NOMO-1 (cell line): ENCODE measurements around the gene IQCE.

Experiments used
- DNase-seq, 2 experiments: peaks; one replicate each; lab custom pipeline; 2025; ENCODE audit not compliant: unreplicated experiment in 2 of 2; lab: John Stamatoyannopoulos, UW

The IQCE gene

DNA sequence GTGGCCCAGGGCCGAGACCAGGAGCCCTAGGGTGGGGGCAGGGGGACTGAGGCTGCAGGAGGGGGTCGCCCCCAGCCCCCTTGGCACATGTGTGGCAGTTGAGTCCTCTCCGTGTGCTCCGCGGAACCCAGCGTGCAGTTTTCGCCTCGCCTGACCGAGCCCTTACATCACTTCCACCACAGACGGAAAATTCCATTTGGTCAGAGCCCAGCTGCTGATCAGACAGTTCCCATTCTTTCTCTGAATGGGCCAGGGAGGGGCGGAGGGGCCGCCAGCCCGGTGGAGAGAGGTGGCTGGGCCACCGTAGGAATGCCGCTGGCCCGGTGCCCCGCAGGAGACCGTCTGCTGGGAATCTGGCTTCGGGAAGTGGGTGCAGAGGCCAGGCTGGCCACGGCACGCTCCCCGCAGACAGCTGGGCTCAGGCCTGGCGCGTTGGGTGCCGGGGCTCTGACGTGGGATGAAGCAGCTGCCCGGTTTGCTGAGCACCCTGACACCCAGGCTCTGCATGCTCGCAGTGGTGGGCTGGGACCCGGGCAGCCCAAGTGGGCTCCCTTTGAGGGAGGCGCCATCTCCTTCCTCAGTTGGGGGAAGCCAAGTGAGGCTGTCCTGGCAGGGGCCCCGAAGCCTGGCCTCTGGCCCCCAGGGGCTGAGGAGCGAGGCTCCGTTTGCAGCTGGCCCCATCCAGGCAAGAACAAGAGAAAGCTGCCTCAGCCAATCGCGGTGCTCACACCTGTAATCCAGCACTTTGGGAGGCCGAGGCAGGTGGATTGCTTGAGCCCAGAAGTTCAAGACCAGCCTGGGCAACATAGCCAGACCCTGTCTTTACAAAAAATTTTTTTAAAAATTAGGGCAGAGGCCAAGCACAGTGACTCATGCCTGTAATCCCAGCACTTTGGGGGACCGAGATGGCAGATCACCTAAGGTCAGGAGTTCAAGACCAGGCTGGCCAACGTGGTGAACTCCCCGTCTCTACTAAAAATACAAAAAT is 82.9 kb downstream of the IQCE start:
- peak; percentile 82 for DNase-seq

DNA sequence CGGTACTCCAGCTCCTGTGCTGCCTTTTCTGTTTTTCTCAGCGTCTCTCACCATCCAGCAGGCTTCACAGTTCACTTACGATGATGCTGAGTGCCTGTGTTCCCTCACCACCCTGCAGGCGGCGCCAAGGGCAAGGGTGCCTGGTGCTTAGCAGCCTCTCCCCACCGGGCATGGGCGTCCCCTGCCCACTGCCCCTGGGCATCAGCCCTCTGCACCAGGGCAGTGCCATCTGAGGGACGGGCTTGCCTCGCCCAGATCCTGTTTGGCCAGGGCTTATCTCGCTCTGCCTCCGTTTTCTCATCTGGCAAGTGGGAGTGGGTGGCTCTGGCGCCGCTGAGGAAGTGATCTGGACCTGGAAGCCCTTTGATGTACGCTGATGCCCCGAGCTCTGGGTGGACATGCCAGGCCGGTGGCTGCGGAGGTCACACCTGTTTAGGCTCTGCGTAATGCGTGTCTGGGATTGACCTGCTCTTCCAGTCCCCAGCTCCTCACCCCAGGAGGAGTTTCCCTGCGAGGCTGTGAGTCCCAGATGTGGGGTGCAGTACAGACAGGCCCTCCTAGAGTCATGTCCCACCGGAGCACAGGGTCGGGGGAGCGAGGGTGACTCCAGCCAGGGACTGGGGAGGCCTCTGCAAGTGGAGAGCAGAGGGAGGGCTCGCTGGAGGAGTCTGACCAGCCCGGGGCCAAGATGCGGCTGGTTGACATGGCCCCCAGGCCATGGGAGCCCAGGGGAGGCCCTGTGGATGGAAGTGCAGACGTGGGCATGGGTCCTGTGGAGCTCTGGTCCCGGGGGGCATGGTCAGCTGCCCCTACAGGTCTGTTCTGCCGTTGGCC is 84.8 kb downstream of the IQCE start:
- DNase-seq = no peak

DNA sequence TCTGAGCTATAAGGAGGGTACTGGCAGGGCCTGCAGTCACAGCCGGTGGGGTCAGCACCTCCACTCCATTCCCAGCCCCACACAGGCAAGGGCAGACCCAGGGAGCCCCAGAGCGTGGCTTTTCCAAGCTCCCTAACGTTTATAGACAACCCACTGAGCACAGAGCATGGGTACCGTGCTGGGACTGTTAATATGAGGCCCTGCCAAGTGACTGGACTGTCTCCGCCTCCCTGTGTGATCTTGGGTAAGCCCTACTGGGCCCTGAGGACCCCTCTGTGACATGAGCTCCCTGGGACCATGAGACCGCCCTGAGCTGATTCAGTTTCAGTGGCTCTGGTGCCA is 85.4 kb downstream of the IQCE start:
- no peak for DNase-seq

DNA sequence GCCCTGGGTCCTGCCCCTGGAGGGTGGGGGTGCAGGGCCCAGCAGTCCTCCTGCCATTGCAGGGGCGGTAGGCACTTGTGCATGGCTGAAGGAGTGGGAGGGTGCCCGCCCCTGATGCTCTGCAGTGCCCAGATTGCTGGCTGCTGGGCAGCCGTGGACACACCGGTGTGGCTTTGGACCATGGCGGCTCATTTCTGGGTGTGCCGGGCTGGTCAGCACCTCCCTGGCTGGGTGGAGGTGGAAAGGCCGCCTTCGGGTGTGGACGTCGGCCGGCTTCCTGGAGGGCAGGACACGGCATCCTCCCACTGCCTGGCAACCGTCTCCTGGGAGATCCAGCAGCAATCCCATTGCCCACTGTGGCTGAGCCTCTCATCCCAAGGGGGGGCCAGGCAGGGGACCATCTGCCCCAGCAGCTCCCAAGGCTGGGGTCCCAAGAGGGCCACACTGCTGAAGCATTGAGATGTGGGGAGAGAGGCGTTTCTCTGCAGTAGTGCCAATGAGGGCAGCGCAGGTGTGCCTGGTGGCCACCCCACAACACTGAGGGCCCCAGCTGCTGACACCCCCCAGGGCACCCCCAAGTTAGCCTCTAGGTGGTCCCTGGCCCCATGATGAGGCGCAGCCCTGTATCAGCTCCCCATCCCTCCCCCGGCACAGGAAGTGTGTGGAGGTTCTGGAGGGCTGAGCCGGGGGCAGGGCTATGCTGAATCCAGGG is 85.9 kb downstream of the IQCE start:
- no peak for DNase-seq

DNA sequence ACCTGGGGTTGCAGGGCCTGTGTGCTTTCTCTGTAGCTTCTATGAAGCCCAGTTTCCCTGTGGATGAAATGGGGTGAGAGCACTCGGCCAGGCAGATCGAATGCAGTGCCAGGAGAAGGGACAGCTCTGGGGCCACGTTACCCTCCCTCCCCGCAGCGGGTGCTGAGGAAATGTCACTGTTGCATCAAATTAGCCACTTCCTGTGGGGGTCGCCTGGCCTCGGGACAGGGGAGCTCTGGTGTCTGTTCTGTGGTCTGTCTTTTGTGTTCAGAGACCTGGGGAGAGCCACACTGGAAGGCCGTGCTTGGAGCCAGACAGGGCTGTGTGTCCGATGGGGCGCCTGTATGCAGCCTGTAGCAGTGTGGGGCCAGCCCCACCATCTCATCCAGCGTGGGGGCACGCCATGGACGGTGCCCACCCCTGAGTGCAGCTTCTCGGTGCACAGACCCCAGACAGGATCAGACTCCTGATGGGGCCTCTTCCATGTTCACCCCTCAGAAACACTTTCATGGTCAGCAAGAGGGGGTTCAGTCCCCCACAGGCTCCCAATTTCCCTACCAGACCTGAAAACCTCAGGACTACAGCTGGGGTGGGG is 86.6 kb downstream of the IQCE start:
- peak; percentile 76 to 90 for DNase-seq

DNA sequence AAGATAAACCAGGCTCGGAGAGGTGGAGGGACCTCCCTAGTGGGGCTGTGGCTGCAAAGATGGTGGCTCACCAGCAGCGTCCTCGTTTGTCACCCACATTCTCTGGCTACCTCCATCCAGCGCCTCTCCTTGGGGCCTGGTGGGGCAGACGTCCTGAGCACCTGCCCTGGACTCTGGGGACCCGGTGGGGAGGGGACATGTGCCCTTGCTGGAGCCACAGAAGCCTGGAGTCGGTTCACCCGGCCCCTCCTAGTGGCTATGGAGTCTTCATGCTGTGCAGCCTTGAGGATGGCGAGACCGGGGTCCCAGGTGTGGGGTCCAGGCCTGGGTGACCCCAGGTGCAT is 87.5 kb downstream of the IQCE start:
- DNase-seq = no peak

DNA sequence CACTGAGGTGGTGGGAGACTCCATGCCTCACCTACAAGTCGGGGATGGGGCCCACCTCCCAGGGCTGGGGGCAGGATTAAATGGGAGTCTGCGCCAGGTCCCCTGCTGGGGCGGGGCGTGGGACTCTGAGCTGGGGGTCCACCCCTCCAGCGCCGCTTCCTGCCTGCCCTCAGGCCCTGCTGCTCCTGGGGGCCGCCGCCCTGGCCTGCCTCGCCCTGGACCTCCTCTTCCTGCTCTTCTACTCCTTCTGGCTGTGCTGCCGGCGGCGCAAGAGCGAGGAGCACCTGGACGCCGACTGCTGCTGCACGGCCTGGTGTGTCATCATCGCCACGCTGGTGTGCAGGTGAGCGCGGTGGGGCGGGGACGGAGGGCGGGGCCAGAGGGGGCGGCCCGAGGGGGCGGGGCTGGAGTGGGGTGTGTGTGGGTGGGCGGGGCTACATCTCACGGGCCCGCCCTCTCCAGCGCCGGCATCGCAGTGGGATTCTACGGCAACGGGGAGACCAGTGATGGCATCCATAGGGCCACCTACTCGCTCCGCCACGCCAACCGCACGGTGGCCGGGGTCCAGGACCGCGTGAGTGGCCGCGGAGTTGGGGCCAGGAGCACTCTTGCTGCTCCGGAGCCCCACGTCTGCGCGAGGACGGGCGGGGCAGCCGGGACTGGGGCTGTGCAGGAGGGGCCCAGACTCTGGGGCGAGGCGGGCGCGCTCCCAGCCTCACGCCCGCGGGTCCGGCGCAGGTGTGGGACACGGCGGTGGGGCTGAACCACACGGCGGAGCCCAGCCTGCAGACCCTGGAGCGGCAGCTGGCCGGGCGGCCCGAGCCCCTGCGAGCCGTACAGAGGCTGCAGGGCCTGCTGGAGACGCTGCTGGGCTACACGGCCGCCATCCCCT is 88.1 kb downstream of the IQCE start:
- DNase-seq = no peak

DNA sequence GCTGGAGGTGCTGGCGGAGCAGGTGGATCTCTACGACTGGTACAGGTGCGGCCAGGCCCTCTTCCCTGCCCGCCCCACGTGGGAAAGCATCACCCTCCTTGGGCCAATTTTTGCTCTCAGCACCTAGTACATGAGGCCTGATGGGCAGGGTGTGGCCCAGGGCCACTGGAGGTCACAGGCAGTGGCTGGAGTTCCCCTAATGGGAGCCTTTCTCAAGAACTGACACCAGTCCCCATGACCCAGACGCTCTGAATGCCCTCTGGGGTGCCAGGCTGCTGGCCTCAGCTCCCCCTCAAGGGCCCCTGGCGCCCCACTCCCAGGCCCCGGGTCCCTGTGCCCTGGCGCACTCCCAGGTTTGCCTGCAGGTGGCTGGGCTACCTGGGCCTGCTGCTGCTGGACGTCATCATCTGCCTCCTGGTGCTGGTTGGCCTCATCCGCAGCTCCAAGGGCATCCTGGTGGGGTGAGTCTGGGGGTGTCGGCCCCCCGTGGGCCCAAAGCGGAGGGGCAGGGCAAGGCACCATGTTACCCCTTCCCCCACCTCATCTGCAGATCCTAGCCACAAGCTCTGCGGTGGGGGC is 88.9 kb downstream of the IQCE start:
- DNase-seq = no peak

DNA sequence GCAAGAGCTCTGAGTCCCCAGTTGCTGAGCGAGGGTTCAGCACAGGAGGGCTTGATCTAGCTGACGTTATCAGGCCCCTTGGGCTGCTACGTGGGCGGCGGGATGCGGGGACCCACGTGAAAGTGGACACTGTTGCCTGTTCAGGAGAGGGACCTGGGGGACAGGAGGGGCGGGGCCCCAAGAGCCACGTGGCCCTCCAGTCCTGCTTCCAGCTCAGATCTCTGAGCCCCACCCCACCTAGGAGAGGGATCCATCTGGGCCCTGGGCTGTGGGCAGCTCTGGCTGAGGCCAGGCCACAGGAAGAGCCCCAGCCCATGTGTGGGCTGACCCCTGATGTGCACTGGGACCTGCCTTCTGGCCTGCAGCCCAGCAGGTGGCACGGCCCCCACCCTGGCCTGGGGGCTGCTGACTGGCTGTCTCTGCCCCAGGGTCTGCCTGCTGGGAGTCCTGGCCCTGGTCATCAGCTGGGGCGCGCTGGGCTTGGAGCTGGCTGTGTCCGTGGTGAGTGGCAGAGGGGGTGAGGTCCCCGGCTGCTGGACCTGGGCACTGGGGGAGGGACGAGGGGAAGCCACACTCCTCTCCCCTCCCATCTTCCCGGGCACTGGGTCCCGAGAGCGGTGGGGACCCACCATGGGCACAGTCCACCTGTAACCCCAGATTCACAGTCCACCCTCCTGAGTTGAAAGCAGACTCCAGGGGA is 90.5 kb downstream of the IQCE start:
- DNase-seq = no peak

DNA sequence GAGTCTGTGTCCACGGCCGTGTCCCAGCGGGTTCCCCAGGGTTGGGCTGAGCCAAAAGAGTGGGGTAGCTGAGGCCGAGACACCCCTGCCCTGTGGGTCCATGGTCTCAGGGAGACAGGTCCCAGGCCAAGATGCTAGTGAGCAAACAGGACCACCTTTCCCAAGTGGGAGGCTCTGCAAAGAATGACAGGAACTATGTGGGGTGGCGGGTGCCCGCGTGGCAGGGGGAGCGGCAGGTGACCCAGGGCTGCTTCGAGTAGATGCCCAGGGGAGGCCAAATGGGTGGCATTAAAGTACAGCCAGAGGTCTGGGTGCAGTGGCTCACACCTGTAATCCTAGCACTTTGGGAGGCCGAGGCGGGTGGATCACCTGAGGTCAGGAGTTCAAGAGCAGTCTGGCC is 91.2 kb downstream of the IQCE start:
- no peak for DNase-seq

DNA sequence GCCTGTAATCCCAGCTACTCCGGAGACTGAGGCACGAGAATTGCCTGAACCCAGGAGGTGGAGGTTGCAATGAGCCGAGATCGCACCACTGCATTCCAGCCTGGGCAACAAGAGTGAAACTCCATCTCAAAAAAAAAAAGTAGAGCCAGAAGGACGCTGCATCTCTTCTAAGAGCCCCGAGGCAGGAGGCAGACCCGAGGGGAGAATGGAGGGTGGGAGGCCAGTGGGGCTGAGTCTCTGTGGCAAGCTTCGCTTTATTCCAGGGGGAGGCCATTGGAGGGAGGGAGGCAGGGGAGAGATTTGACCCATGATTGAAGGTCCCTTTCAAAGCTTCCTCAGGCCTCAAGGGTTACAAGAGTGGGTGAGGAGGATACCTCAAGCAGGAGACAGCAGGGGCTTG is 91.7 kb downstream of the IQCE start:
- no peak for DNase-seq

DNA sequence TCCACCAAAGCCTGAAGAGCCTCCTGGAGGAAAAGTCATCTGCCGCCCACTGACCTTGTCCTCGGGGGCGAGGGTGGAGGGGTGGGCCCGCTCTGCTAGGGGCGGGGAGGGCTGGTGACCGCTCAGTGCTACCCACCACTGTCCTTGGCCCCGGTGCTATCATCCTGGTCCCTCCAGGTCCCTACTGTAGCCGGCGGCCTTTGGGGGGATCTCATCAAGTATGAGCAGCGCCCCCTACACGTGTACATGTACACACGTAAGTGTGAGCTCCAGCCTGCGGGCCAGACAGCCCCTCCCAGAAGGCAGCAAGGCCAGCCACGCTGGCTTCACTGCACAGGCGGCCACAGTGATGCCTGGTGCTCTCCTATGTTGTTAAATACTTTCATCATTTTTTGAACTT is 92.6 kb downstream of the IQCE start:
- no peak for DNase-seq

DNA sequence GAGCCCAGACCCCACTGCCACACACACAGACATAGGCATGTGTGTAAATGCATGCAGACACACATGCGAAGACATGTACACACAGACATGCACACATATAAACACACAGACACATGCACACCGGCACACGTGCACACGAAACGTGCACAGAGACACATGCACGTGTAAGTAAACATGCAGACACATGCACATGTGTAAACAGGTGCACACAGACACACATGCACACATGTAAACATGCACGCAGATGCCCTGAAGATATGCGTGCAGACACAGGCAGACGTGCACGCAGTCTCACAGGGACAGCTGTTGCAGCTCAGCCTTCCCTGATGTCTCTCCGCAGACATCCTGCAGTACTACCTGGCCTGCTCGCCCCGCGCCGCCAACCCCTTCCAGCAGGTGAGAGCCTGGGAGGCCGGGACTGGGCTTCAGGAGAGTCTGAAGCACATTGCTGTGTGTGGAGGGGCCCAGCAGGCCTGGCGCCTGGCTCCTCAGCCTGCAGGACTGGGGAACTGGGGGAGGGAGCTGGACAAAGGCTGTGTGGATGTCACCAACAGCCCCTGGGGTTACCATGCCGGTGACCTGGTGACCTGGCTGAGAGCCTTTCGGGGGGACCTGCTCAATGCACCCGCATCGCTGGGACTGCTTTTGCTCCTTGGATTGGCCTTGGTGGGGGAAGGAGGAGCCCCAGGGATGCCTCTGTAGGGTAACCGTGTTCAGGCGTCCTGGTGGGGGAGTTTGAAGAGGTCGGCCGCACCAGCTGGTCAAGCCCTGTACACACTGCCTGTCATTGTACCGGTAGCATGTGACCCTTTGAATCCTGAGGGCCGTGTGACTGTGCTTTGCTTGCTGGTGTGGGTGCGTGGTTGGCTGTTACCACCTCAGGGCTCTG is 93.3 kb downstream of the IQCE start:
- no peak for DNase-seq

DNA sequence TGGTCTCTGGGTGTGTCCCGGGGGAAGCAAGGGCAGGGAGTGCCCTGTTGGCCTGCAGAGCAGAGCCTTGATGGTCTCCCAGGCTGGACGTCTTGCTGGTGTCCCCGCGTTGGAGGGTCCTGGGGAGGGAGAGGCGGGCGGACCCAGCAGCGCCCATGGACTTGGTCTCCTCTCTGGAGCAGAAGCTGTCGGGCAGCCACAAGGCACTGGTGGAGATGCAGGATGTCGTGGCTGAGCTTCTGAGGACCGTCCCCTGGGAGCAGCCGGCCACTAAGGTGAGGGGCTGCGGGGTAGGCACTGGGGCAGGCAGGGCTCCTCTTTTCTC is 93.9 kb downstream of the IQCE start:
- DNase-seq = no peak

DNA sequence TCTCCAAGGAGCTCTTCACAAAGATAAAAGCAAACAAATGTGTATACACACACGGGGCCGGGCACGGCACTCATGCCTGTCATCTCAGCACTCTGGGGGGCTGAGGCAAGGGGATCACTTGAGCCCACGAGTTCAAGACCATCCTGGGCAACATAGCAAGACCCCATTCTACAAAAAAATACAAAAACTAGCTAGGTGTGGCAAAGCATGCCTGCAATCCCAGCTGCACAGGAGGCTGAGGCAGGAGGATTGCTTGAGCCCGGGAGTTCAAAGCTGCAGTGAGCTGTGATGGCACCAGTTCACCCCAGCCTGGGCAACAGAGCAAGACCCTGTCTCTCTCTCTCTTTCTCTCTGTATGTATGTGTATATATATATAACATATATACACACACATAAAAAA is 95.3 kb downstream of the IQCE start:
- no peak for DNase-seq

DNA sequence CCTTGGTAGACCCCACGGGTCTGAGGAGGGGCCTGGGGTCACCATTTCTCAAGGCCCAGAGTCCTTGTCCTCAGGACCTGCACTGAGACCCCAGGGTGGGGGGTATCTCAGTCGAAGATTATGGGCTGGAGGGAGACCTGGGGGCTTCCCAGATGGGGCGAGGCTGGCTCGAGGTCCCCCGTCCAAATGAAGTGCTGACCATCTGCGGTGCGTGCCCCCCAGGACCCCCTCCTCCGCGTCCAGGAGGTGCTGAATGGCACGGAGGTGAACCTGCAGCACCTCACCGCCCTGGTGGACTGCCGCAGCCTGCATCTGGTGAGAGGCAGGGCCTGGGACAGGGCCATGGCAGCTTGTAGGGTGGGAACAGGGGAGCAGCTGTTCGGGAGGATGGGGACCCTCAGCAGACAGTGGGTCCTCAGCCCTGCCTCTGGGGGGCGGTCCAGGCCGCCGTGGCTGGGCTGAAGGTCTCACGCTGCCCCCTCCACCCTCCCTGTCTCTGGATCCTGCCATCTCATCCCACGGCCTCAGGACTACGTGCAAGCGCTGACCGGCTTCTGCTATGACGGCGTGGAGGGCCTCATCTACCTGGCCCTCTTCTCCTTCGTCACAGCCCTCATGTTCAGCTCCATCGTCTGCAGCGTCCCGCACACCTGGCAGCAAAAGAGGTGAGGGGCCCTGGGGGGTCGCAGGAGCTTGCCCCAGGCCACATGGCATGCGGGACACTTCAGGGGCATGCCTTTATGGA is 97.3 kb downstream of the IQCE start:
- no peak for DNase-seq

DNA sequence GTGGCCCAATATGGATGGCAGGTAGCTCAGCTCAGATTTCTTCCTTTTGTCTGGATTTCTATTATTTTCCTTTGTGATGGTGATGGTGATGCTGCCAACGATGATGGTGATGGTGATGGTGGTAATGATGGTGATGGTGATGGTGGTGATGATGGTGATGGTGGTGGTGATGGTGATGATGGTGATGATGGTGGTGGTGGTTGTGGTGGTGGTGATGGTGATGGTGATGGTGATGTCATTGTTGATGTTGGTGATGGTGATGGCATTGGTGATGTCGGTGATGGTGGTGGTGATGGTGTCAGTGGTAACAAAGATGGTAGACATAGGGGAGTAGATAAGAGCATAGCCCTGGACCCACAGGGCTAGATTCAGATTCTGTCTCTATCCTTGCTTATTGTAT is 98.4 kb downstream of the IQCE start:
- no peak for DNase-seq
